Endothelial cell of umbilical vein (primary cell): ENCODE data around the gene SFMBT2.

Source experiments
- CTCF ChIP-seq, 2 donors: IDR thresholded peaks; 1 replicate in 1 of 2; 2 replicates in 1 of 2; pipeline ENCODE4 v1.5.1; 2011; ENCODE audit warnings: low read length in 2 of 2, mild to moderate bottlenecking in 2 of 2, moderate library complexity in 2 of 2, control low read depth in 1 of 2, inconsistent platforms in 1 of 2, low read depth in 1 of 2; ENCODE audit not compliant: insufficient read depth in 1 of 2; ENCODE audit errors: extremely low read depth in 1 of 2
- FOS ChIP-seq: IDR thresholded peaks from 2 replicates; pipeline ENCODE4 v1.6.1; 2011; ENCODE audit warnings: mild to moderate bottlenecking, low read length, moderate library complexity, borderline replicate concordance; ENCODE audit not compliant: insufficient read depth
- POLR2A ChIP-seq: IDR thresholded peaks from 2 replicates; pipeline ENCODE4 v1.6.1; 2012; ENCODE audit warnings: low read depth, mild to moderate bottlenecking, control low read depth, low read length

- TF ChIP-seq POLR2A (no peak), CTCF (IDR thresholded peaks at IDR 0.05; ENCODE audit: extremely low read depth in 1 of 2, insufficient read depth in 1 of 2, low read depth in 1 of 2, low read length in 2 of 2) (no peak), FOS (no peak)
These were observed 53.6 kb downstream of the SFMBT2 start for GRCh38 chr10:7357193-7357592.
